ENCODE measurements around the gene GNL1. TPM values are rescaled to one million over a fixed set of nuclear protein-coding genes. Genes with fewer than 3 reads are reported as not detected.
A peak's percentile ranks its signal among the peaks of the same experiment; 100 is the strongest.

Gene GNL1
- total RNA-seq, 1 donor, result 41.1 TPM

GRCh38 chr6:30557683-30557981, 1.3 kb upstream of the GNL1 start:
- TF ChIP-seq CTCF (IDR thresholded peaks at IDR 0.05; ENCODE audit: insufficient read depth, low read length), result no peak
- no peak for DNase-seq (ENCODE audit: low read depth)
- H3K4me3 ChIP-seq (ENCODE audit: low read depth, low read length), result peak overlapping the region; percentile 92

GRCh38 chr6:30556906-30557682, 805 bp upstream of the GNL1 start, which contains the start of gene PRR3:
TSS of gene PRR3 (plus strand) at chr6:30557295. CDS start at chr6:30557345, 50 bp downstream.
- TF ChIP-seq CTCF (IDR thresholded peaks at IDR 0.05; ENCODE audit: insufficient read depth, low read length), result no peak
- peak; percentile 85 for DNase-seq (ENCODE audit: low read depth)
- peak within 1 kb of the TSS; percentile 92 for H3K4me3 ChIP-seq (ENCODE audit: low read depth, low read length)

- TF ChIP-seq CTCF (IDR thresholded peaks at IDR 0.05; ENCODE audit: insufficient read depth, low read length), result no peak
- no peak for DNase-seq (ENCODE audit: low read depth)
- peak overlapping the region; percentile 92 for H3K4me3 ChIP-seq (ENCODE audit: low read depth, low read length)
Measured at GRCh38 chr6:30555816-30556065, 548 bp downstream of the GNL1 start.

GRCh38 chr6:30554962-30555815, 1.1 kb downstream of the GNL1 start:
- peak overlapping the region; percentile 92 for H3K4me3 ChIP-seq (ENCODE audit: low read depth, low read length)
- no peak for TF ChIP-seq CTCF (IDR thresholded peaks at IDR 0.05; ENCODE audit: insufficient read depth, low read length)
- peak; percentile 37 for DNase-seq (ENCODE audit: low read depth)

GRCh38 chr6:30554404-30554803, 1.9 kb downstream of the GNL1 start:
- peak overlapping the region; percentile 92 for H3K4me3 ChIP-seq (ENCODE audit: low read depth, low read length)
- no peak for TF ChIP-seq CTCF (IDR thresholded peaks at IDR 0.05; ENCODE audit: insufficient read depth, low read length)
- no peak for DNase-seq (ENCODE audit: low read depth)

- H3K4me3 ChIP-seq (ENCODE audit: low read depth, low read length), result no peak overlapping the region
- DNase-seq (ENCODE audit: low read depth), result peak; percentile 22
- TF ChIP-seq CTCF (IDR thresholded peaks at IDR 0.05; ENCODE audit: insufficient read depth, low read length), result no peak
Measured at GRCh38 chr6:30548375-30548774, 7.9 kb downstream of the GNL1 start.
